Mucosa of descending colon (tissue), 3 donors: ENCODE results near the gene NYNRIN. TPM values are rescaled to one million over a fixed set of nuclear protein-coding genes. Genes with fewer than 3 reads are reported as not detected.
A peak's percentile ranks its signal among the peaks of the same experiment; 100 is the strongest.

Source experiments
- ATAC-seq: fragments of 200-7000 bp; cut with Tn5 transposase; one replicate; pipeline ENCODE4 v1.9.1; 2020; ENCODE audit warnings: mild to moderate bottlenecking, moderate library complexity
- DNase-seq, 3 donors: peaks; one replicate each; pipeline ENCODE4 v3.0.0-alpha.2; 2020
- H3K36me3 ChIP-seq: fragments of 200-600 bp; one replicate; pipeline ENCODE4 v1.8.0; 2021; ENCODE audit warnings: low read depth, mild to moderate bottlenecking
- H3K4me1 ChIP-seq: fragments of 200-600 bp; one replicate; pipeline ENCODE4 v1.8.0; 2021; ENCODE audit warnings: low read depth, mild to moderate bottlenecking
- H3K4me3 ChIP-seq: fragments of 200-600 bp; one replicate; pipeline ENCODE4 v1.8.0; 2021; ENCODE audit warnings: mild to moderate bottlenecking
- H3K9me3 ChIP-seq: fragments of 200-600 bp; one replicate; pipeline ENCODE4 v1.8.0; 2021; ENCODE audit warnings: mild to moderate bottlenecking
- CTCF ChIP-seq: fragments of 200-600 bp; IDR thresholded peaks from one replicate; pipeline ENCODE4 v1.8.0; 2022; ENCODE audit warnings: antibody characterized with exemption, mild to moderate bottlenecking
- intact Hi-C, 2 donors: fragments of 100-400 bp; cut with DNase I in 1 of 2; cut with micrococcal nuclease in 1 of 2; formaldehyde crosslinking; loops; one replicate each; pipeline versions ENCODE4 v1.11.0 to v1.11.1; 2022; cut with DNase I, micrococcal nuclease
- total RNA-seq, 3 donors: library from RNA; stranded (reverse); fragmentation: NEBNext Ultra II Directional in 2 of 3; extraction: Animal tissue kit (Norgen Biotek cat#: 25700) in 2 of 3; gene quantifications; one replicate each; pipeline versions ENCODE4 v1.2.1 to v1.2.4, GENCODE V29; 2021 to 2023
- donor health status: DM: no; HTN: no; CAD: no; lungs with moderate emphysema.
- donor health status: DM: no; HTN: no; CAD: no.
- donor health status: DM: no; HTN: yes; CAD: no.

Gene NYNRIN
- total RNA-seq, 3 donors from 2014 or later: 12.1 to 15.8 (median 13.4) TPM

- Histone ChIP-seq H3K4me1 (peaks cover 23% of the 10 kb centered on the region), H3K9me3 (no peaks in the 10 kb centered on the region), H3K36me3 (no peaks in the 10 kb centered on the region), H3K4me3 (no peak overlapping the region)
- ATAC-seq: no peak
- TF ChIP-seq CTCF: no peak
- intact Hi-C loops: loop anchor here in 1 of 2 donors (5.0 kb wide), 1 partner anchor 108 kb away; no protein-coding TSS in a partner anchor
- peak in 2 of 3 donors; percentile 15 to 37 for DNase-seq
Measured at GRCh38 chr14:24439830-24440605, 41.2 kb downstream of the NYNRIN start.

- DNase-seq (no peak), ATAC-seq (no peak)
- Histone ChIP-seq H3K4me1 (peaks cover 23% of the 10 kb centered on the region), H3K9me3 (no peaks in the 10 kb centered on the region), H3K4me3 (no peak overlapping the region), H3K36me3 (no peaks in the 10 kb centered on the region)
- intact Hi-C loops: no loop called here
- no peak for TF ChIP-seq CTCF
Measured at GRCh38 chr14:24440606-24441399, 42.0 kb downstream of the NYNRIN start.

- H3K36me3 ChIP-seq: no peaks in the 10 kb centered on the region
- no peaks in the 10 kb centered on the region for H3K9me3 ChIP-seq
- ATAC-seq (no peak), DNase-seq (peak in 2 of 3 donors; percentile 33 to 37)
- H3K4me1 ChIP-seq: peaks cover 22% of the 10 kb centered on the region
- intact Hi-C loops: no loop called here
- H3K4me3 ChIP-seq: no peak overlapping the region
- TF ChIP-seq CTCF: no peak
Measured at GRCh38 chr14:24441485-24441884, 42.7 kb downstream of the NYNRIN start.

- H3K4me3 ChIP-seq: peak overlapping the region; percentile 57
- no peak for DNase-seq
- TF ChIP-seq CTCF: no peak
- no peaks in the 10 kb centered on the region for H3K9me3 ChIP-seq
- intact Hi-C loops: no loop called here
- H3K36me3 ChIP-seq: no peaks in the 10 kb centered on the region
- ATAC-seq: no peak
- H3K4me1 ChIP-seq: peaks cover 18% of the 10 kb centered on the region
Measured at GRCh38 chr14:24441904-24442239, 43.1 kb downstream of the NYNRIN start.

- Histone ChIP-seq H3K9me3 (no peaks in the 10 kb centered on the region), H3K4me1 (peaks cover 15% of the 10 kb centered on the region), H3K36me3 (no peaks in the 10 kb centered on the region), H3K4me3 (peak within 1 kb of the TSS; percentile 57)
- peak; percentile 95 for ATAC-seq
- TF ChIP-seq CTCF: no peak
- intact Hi-C loops: no loop called here
- DNase-seq: peak; percentile 95 to 97 (median 97)
Measured at GRCh38 chr14:24442240-24443052, 43.6 kb downstream of the NYNRIN start, which contains the start of gene SDR39U1. SDR39U1 (minus strand) TSS chr14:24442776; CDS start chr14:24442769, 7 bp downstream.
